Retinal pigment epithelial cell (primary cell): ENCODE measurements around the gene CCDC181.

Source experiments
- DNase-seq: peaks from one replicate; pipeline ENCODE4 v3.0.0-alpha.2; 2010; ENCODE audit warnings: low read depth
- H3K4me3 ChIP-seq: 2 replicates; pipeline ENCODE4 v1.5.1; 2011; ENCODE audit warnings: mild to moderate bottlenecking, low read length, control low read depth, moderate library complexity
- TF ChIP-seq, protein P1 (sequence below): conservative IDR thresholded peaks from 2 replicates; pipeline ENCODE4 v1.5.1; 2011; ENCODE audit warnings: low read depth, low read length, control low read depth, inconsistent platforms

CCDC181 gene

DNA sequence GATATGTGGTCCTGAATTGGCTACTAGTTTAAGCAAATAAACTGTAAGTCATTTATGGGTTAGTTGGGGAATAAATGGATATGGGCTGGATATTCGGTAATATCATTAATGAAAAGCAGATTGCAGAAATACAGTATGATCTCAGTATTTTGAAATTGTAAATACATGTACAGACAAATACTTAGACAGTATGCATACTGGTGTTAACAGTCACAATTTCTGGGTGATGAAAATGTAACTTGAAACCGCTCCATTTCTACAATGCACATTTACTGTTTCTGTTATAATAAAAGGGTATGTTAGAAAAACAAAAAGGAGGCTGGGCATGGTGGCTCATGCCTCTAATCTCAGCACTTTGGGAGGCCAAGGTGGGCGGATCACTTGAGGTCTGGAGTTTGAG is 31.3 kb downstream of the CCDC181 start:
- DNase-seq = no peak
- H3K4me3 ChIP-seq = no peak overlapping the region
- TF ChIP-seq, protein P1, sequence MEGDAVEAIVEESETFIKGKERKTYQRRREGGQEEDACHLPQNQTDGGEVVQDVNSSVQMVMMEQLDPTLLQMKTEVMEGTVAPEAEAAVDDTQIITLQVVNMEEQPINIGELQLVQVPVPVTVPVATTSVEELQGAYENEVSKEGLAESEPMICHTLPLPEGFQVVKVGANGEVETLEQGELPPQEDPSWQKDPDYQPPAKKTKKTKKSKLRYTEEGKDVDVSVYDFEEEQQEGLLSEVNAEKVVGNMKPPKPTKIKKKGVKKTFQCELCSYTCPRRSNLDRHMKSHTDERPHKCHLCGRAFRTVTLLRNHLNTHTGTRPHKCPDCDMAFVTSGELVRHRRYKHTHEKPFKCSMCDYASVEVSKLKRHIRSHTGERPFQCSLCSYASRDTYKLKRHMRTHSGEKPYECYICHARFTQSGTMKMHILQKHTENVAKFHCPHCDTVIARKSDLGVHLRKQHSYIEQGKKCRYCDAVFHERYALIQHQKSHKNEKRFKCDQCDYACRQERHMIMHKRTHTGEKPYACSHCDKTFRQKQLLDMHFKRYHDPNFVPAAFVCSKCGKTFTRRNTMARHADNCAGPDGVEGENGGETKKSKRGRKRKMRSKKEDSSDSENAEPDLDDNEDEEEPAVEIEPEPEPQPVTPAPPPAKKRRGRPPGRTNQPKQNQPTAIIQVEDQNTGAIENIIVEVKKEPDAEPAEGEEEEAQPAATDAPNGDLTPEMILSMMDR = no peak

DNA sequence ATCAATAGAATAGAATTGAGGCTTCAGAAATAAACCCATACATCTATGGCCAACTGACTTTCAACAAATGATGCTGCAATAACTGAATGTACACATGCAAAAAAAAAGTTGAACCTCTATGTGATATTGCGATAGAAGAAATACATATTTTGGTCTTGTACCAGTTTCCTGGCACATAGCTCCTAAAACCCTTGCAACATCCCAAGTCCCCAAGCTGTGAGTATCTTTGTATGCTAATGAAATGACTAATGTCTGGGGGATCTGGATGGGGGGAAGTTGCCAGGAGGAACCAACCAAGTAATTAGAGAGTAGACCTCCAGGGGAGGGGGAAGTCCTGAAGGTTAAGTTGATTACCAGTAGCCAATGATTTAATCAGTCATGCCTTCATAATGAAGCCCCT is 34.9 kb downstream of the CCDC181 start:
- TF ChIP-seq, protein P1 = no peak
- H3K4me3 ChIP-seq = no peak overlapping the region
- no peak for DNase-seq

DNA sequence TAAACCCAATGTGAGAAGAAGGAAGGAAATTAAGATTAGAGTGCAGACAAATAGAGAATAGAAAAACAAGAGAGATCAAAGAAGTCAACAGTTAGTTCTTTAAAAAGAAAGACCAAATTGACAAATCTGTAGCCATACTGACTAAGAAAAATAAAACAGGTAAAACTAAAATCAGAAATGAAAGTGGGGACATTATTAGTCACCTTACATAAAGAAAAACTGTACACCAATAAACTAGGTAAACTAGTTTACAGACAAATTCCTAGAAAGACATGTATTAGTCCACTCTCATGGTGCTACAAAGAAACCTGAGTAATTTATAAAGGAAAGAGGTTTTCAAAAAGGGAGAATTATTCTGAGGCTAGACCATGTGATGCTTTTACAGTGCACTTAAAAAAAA is 37.0 kb downstream of the CCDC181 start:
- no peak for DNase-seq
- no peak overlapping the region for H3K4me3 ChIP-seq
- TF ChIP-seq, protein P1 = no peak

DNA sequence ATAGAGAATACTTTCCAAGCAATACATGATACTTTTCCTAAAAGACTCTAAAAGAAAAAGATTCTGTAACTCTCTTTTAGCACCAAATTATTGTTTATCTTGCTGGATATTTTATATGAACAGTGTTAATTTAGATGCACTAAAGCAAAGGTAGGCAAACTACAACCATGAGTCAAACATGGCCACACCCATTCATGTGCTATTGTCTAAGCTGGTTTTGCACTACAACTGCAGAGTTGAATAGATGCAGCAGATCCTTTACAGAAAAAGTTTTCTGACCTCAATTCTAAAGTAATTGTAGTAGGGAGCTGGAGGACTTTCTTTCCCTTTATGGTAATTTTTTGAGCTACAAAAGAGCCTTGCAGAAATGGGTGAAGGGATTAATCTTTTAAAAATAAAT is 39.9 kb downstream of the CCDC181 start:
- DNase-seq = no peak
- TF ChIP-seq, protein P1 = no peak
- H3K4me3 ChIP-seq = no peak overlapping the region

DNA sequence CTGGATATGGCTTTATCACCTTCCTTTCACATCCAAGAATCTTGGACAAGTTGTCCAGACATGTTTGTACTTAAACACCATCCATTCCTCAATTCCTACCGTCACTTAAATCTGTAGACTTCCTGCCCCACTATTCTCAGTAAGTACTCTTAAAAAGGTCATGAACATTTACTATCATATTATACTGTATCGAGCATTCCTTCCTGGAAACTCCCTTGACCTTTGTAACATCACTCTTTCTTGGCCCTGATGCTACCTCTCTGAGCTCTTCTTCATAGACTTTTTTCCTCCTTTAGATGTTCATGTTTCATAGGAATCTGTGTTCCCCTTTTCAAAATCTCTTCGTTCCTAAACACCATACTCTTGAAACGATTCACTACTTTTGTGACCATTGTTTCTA is 43.8 kb downstream of the CCDC181 start:
- H3K4me3 ChIP-seq = no peak overlapping the region
- TF ChIP-seq, protein P1 = no peak
- DNase-seq = no peak

DNA sequence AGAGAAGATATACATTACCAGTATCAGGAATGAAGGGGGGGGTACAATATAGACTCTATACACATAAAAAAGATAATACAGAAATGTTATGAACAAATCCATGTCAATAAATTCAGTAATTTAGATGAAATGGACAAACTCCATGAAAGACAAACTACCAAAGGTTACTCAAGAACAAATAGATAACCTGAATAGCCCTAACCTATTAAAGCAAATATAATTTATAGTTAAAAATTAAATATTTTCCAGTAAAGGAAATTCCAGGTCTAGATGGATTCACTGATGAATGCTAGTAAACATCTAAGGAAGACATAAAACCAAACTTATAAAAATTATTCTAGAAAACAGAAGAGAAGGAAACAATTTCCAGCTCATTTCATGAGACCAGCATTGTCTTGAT is 46.1 kb downstream of the CCDC181 start:
- TF ChIP-seq, protein P1 = no peak
- DNase-seq = no peak

DNA sequence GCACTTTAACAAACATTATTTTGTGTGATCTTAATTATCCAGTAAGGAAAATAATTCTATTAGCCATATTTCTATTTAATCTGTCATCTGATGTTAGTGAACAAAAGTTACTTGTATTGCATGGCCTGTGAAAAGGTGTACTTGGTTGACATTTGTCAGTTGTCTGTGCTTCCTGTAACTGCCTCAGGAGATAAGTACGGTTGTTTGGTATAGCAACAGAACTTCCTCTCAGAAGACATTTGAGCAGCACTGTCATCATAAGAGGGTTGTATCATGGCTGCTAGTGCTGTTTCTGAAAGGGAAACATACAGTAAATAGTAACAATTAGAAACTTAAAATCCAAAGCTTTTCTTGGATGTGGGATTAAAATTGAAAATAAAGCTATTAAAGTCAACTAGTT is 55.9 kb downstream of the CCDC181 start:
- H3K4me3 ChIP-seq = no peak overlapping the region
- TF ChIP-seq, protein P1 = no peak
- no peak for DNase-seq

More for the DNA sequence above, 46.1 kb downstream of the CCDC181 start:
- H3K4me3 ChIP-seq = no peak overlapping the region
